ENCODE results near the gene ATP5PB.

The ATP5PB gene

DNA sequence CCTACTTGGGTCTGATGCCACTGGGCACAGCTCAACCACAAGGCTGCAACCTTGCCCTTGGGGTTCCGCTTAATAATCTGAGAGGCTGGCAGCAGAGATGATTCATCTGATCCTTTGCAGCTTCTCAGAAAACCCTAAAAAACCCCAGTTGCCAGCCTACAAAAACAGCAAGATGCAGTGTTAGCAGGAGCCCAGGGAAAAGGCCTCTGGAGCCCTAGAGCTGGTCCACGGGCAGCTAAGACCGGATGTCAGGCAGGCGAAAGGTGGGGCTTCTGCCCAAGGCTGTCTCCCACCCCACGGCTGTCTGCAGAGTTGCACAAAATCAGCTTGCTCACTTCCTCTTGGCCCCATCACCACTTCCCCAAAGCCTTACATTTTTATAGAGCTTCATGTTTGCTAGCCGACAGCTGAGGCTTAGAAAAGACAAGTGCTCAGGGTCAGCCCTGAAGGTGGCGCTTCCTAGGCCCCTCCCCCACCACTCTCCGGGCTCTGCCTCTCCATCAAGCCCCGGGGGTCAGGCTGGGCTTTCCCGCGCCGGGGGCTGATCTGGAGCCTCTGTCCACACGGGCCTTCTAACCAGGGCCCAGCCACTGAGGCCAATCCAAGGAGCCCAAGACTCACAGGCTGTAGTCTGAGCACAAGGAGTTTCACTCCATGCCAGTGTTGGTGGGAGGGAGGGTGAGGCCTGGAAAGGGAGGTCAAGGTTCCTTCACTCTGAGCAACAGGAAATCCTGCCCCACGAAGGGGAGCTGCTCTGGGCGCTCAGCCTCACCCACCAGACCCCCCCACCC is 58.3 kb downstream of the ATP5PB start:
- peak; percentile 26 for DNase-seq (ENCODE audit: low read depth)

DNA sequence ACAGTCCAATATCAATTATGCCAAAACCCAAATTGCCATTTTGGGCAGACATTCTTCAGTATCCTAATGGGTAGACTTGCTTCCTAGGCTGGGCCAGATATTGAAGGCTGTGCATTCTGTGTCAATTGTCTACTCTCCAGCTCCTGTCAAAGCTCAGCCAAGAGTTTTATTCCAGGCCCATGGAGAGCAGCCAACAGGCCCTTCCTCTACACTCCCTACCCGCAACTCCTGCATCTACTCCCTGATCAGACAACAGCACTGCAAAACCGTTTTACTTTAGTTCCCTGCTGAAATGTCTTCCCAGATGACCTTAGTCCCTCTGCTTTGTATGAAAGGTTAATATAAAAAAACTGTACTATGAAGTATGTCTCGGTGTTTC is 60.7 kb downstream of the ATP5PB start:
- no peak for DNase-seq (ENCODE audit: low read depth)

DNA sequence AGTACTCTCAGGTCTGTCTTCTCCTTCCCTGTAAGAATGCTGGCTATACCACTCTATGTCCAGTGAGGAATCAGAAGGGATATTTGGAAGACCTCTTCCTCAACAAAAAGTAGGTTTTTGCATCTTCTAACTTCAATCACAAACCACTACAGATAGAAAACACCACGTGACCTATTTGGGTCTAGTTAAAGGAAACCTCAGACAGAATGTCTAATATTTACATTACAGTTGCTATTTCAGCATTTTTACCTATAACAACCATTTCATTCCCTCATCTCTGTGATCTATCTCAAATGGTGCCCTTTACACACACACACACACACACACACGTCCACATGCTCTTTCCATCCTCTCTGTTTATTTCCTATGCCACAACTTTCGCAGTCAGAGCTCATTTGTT is 62.1 kb downstream of the ATP5PB start:
- no peak for DNase-seq (ENCODE audit: low read depth)

All from GM04504 (cell line).